SH-SY5Y (cell line): Measurements from ENCODE around the gene SPRED3.

ENCODE experiments used
- GATA2 ChIP-seq: IDR thresholded peaks from 2 replicates; pipeline ENCODE4 v1.6.1; 2011; ENCODE audit warnings: mild to moderate bottlenecking, low read depth, low read length
- GATA3 ChIP-seq: IDR thresholded peaks from 2 replicates; pipeline ENCODE4 v1.6.1; 2011; ENCODE audit warnings: low read depth, mild to moderate bottlenecking, low read length, moderate library complexity

The SPRED3 gene

GRCh38 chr19:38384209-38385027, 4.1 kb upstream of the SPRED3 start:
- no peak for TF ChIP-seq GATA2
- no peak for TF ChIP-seq GATA3

DNA sequence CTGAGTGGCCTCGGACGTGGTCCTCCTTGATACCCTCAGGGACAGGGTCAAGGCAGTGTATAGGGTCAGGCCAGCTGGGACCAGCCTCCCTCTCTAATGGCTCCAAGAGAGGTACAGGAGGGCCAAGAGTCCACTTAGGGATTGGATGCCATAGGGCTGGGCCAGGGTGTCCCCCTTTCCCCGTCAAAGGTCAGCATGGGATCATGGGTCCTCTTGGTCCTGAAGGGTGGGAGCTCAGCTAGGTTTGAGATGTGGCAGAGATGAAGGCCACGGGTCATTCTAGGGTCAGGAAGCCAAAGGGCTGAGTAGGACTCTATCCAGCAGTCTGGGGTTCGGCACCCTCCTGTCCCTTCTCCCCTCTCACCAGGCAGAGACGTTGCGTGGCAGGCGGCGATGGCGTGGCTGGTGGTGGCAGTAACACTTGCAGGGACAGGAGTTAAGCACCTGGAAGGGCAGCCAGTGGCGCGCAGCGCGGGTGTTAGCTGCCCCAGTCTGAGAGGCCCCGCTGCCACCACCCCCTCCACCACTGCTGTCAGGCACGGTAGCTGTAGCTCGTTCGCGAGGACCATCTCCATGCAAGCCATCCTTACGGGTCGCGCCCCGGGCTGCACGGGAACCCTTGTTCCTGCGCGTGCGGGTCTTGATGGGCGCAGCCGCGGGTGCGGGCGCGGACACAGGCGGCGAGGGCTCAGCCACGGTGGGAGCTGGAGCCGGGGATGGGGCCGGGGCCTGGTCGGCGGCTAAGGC, 3.3 kb upstream of the SPRED3 start:
- TF ChIP-seq GATA2 (no peak), GATA3 (no peak)

DNA sequence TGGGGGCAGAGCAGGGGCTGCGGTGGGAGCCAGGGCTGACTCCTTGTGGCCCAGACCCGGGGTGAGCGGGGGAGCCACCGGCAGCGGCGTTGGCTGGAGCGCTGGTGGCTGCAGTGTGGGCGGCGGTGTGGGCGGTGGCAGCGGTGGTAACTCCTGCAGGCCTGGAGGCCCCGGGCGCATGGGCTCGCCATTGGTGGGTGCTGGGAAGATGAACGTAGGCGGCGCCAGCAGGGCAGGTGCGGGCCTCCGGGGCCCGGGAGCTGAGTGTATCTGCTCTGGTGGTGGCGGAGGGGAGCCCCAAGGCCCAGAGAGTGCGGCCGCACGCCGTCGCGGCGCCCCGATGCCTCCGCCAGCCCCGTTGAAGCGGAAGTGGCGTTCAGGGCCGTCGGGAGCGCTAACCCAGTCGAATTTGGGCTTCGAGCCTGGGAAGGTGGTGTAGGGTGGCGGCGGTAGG, 2.7 kb upstream of the SPRED3 start:
- no peak for TF ChIP-seq GATA2
- TF ChIP-seq GATA3, result no peak

DNA sequence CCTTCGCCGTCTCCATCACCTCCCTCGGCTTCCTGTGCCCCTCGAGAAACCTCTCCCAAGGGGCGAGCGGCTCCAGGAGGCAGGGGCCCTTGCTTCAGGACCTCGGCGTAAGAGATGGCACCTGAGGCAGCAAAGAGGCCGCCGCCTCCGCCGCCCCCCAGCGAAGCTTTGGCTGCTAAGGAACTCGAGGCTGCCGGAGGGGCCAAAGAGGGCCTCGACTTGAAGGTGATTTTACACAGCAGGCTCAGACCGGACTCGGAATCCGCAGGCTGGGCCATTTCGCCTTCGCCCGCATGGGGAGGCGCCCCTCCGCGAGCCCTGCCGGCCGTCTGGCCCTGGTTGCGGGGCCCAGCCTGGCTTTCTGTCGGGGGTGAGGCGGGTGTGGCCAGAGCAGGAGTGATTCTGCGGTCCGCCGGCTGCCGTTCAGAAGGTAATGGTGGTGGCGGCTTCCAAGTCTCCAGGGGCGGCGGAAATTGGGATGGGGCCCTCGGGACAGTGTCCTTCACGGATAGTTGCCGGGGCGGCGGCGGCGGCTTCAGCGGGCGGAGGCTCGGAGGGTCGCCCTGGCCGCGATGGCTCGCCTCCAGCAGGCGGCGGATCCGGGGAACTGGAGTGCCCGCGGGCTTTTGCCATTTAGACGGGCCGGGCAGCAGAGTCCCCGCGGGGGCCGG, 2.1 kb upstream of the SPRED3 start:
- no peak for TF ChIP-seq GATA2
- TF ChIP-seq GATA3, result no peak

DNA sequence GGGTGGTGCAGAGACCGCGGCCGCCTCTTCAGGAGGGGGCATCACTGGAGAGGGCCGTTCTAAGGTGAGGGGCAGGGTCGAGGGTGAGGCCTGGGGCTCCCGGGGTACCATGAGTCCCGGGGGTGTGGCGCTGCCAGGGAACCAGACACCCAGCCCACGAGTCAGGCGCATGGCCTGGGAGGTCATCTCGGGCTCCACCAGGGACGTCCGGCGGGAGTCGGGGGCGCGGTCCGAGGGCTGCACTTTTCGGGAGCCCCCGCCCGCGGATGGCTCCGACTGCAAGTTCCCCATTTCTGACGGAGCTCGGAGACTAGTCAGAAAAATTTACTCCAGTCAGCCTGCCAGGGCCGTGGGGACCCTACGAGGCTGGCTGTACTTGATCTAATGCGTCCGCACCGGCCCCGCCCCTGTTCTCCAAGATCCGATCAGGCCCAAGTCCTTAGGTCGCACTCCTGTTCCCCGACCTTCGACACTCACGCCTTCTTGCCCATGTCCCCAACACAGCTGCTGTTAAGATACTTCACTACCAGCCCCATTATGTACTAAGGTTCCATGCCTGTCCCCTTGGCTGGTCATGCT, 1.4 kb upstream of the SPRED3 start:
- TF ChIP-seq GATA2 (no peak), GATA3 (no peak)

GRCh38 chr19:38387550-38388348, 748 bp upstream of the SPRED3 start, which contains the start of gene GGN:
GGN (minus strand) TSS chr19:38388034; CDS start chr19:38387261, 773 bp downstream.
- TF ChIP-seq GATA3 (no peak), GATA2 (no peak)

- TF ChIP-seq GATA2 (no peak), GATA3 (no peak)
These were observed 816 bp downstream of the SPRED3 start for GRCh38 chr19:38389101-38389925.

GRCh38 chr19:38389957-38390924, 1.7 kb downstream of the SPRED3 start:
- TF ChIP-seq GATA2 (no peak), GATA3 (no peak)

DNA sequence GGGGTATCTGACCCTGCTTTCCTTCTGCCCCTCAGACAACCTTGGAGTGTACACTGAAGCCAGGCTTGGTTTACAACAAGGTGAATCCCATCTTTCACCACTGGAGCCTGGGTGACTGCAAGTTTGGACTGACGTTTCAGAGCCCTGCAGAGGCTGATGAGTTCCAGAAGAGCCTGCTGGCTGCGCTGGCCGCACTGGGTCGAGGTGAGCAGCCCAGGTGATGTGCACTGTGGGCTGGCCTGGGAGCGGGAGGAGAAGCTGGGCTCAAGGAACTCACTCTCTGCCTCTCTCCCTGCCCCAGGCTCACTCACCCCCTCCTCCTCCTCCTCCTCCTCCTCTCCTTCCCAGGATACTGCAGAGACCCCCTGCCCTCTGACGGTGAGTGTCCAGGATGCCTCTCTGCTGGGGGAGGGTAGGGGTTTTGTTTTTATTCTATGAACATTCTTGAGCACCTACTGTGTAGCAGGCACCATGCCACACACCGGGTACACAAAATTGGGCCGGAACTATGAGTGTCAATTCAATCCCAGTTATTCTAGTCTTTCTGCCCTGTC, 3.5 kb downstream of the SPRED3 start:
- no peak for TF ChIP-seq GATA3
- TF ChIP-seq GATA2, result no peak

GRCh38 chr19:38392707-38393308, 4.3 kb downstream of the SPRED3 start:
- TF ChIP-seq GATA2 (no peak), GATA3 (no peak)

- TF ChIP-seq GATA3 (no peak), GATA2 (no peak)
These were observed 6.0 kb downstream of the SPRED3 start for GRCh38 chr19:38394488-38394887.
